Suprapubic skin (tissue), 4 donors: Measurements from ENCODE around the gene RIMBP2. TPM values are rescaled to one million over a fixed set of nuclear protein-coding genes. Genes with fewer than 3 reads are reported as not detected.
"Not testable (repeated sequence)": the region's sequence is repeated elsewhere in the genome, so short reads cannot be mapped to it uniquely, and the experiment has no call there.

Source experiments
- DNase-seq, 2 donors: peaks; one replicate each; pipeline ENCODE4 v3.0.0-alpha.2; 2019; ENCODE audit warnings: low spot score in 2 of 2
- H3K27ac ChIP-seq: fragments of 200-600 bp; sonication (generic); one replicate; pipeline ENCODE4 v1.5.1; 2019
- H3K27me3 ChIP-seq: fragments of 200-600 bp; sonication (generic); one replicate; pipeline ENCODE4 v1.5.1; 2019
- H3K36me3 ChIP-seq: fragments of 200-600 bp; sonication (generic); one replicate; pipeline ENCODE4 v1.5.1; 2019
- H3K4me1 ChIP-seq: fragments of 200-600 bp; sonication (generic); one replicate; pipeline ENCODE4 v1.5.1; 2019
- H3K4me3 ChIP-seq: fragments of 200-600 bp; sonication (generic); one replicate; pipeline ENCODE4 v1.5.1; 2019; ENCODE audit warnings: mild to moderate bottlenecking
- H3K9me3 ChIP-seq: fragments of 200-600 bp; sonication (generic); one replicate; pipeline ENCODE4 v1.5.1; 2019
- EP300 ChIP-seq: sonication (generic); formaldehyde crosslinking; IDR thresholded peaks from one replicate; pipeline ENCODE4 v1.6.1; 2017; ENCODE audit warnings: antibody characterized with exemption
- POLR2A ChIP-seq, 2 donors: fragments of 450-650 bp; IDR thresholded peaks; one replicate each; pipeline ENCODE4 v1.6.1; 2017; ENCODE audit warnings: antibody characterized with exemption in 2 of 2, mild to moderate bottlenecking in 2 of 2, moderate library complexity in 2 of 2
- POLR2AphosphoS5 ChIP-seq, 3 donors: sonication (generic); formaldehyde crosslinking; IDR thresholded peaks; one replicate each; pipeline ENCODE4 v1.6.1; 2017; ENCODE audit warnings: antibody characterized with exemption in 3 of 3
- whole genome bisulfite sequencing: methylation state at CpG from one replicate; pipeline ENCODE4 v1.1.5; 2018; 5-methylcytosine and 5-hydroxymethylcytosine counted together
- total RNA-seq, 4 donors: library from RNA; depleted of rRNA; stranded (reverse); fragments of >200 nt; gene quantifications; one replicate each; pipeline ENCODE4 v1.1.0, GENCODE V29; 2016
- TF ChIP-seq, protein P1 (sequence below), 2 donors: fragments of 200-600 bp in 1 of 2; fragments of 450-650 bp in 1 of 2; sonication (generic) in 1 of 2; IDR thresholded peaks; one replicate each; pipeline ENCODE4 v1.5.1; 2016 to 2019; ENCODE audit warnings: antibody characterized with exemption in 2 of 2, mild to moderate bottlenecking in 1 of 2, moderate library complexity in 1 of 2

RIMBP2 gene
- total RNA-seq, 4 donors from 2014 or later, result 2.1 to 21.8 (median 3.0) TPM

DNA sequence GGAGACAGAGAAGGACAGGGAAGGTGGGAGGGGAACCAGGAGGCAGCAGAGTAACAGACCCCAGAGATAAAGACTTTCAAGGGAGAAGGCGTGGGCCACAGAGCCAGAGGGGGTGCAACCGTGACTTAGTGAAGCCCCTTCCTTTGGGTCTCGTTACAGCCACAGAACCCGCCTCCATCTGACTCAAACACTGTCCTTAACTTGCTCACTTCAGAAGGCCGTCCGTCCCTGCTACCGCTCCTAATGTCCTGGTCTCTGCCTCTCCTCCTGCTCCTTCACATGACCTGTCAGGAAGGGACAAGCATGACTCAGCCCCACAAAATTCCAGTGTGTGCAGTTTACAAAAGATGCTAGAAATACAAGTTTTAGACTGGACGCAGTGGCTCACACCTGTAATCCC is 18.0 kb downstream of the RIMBP2 start:
- WGBS, result 89% methylated on average over 8 of the region's 8 CpGs
- Histone ChIP-seq H3K27ac (no peak overlapping the region), H3K27me3 (no peaks in the 10 kb centered on the region), H3K4me1 (no peaks in the 10 kb centered on the region), H3K4me3 (no peak overlapping the region), H3K9me3 (no peaks in the 10 kb centered on the region), H3K36me3 (no peaks in the 10 kb centered on the region)
- TF ChIP-seq, protein P1, sequence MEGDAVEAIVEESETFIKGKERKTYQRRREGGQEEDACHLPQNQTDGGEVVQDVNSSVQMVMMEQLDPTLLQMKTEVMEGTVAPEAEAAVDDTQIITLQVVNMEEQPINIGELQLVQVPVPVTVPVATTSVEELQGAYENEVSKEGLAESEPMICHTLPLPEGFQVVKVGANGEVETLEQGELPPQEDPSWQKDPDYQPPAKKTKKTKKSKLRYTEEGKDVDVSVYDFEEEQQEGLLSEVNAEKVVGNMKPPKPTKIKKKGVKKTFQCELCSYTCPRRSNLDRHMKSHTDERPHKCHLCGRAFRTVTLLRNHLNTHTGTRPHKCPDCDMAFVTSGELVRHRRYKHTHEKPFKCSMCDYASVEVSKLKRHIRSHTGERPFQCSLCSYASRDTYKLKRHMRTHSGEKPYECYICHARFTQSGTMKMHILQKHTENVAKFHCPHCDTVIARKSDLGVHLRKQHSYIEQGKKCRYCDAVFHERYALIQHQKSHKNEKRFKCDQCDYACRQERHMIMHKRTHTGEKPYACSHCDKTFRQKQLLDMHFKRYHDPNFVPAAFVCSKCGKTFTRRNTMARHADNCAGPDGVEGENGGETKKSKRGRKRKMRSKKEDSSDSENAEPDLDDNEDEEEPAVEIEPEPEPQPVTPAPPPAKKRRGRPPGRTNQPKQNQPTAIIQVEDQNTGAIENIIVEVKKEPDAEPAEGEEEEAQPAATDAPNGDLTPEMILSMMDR (IDR thresholded peaks at IDR 0.05), result no peak
- TF ChIP-seq POLR2A (IDR thresholded peaks at IDR 0.05) (no peak), POLR2AphosphoS5 (IDR thresholded peaks at IDR 0.05) (no peak), EP300 (no peak)
- peak in 1 of 2 donors; percentile 62 for DNase-seq

DNA sequence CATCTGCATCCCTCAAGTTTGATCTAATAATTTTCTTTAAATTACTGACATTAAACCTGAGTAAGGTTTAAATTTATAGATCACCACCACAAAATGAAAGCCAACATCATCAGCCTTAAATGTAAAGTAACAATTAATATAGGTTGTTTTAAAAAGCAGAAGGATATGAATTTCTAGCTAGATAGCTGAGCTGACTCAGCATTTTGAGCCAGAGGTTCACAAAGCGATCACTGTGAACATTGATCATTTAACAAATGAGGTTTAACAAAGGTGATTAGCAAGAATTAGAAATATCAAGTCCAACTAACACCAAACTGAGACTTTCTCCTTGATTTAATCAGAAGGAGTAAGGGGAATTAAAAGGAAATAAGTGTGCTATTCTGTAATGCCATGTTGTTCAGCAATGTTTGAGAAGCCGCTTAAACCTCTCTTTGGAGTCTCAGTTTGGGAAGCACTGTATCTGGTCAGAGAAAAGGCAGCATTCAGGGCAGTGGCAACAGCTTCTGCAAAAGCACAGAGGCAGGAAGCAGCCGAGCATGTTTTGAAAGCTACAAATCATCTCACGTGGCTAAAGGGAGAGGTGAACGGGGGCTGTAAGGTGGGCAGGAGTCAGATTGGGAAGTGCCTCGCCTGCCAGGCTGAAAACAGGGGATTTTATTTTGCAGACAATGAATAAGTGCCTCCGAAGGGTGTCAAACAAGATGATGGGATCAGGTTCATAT is 19.6 kb downstream of the RIMBP2 start:
- no peaks in the 10 kb centered on the region for H3K27me3 ChIP-seq
- no peak for DNase-seq
- TF ChIP-seq, protein P1 (IDR thresholded peaks at IDR 0.05), result no peak
- no peak for TF ChIP-seq POLR2AphosphoS5 (IDR thresholded peaks at IDR 0.05)
- no peak for TF ChIP-seq POLR2A (IDR thresholded peaks at IDR 0.05)
- TF ChIP-seq EP300, result no peak
- no peaks in the 10 kb centered on the region for H3K36me3 ChIP-seq
- no peak overlapping the region for H3K4me3 ChIP-seq
- no peaks in the 10 kb centered on the region for H3K4me1 ChIP-seq
- H3K27ac ChIP-seq, result no peak overlapping the region
- 69% methylated on average over 7 of the region's 7 CpGs for WGBS
- no peaks in the 10 kb centered on the region for H3K9me3 ChIP-seq

GRCh38 chr12:130695061-130695460 is 21.0 kb downstream of the RIMBP2 start:
- H3K9me3 ChIP-seq, result no peaks in the 10 kb centered on the region
- WGBS, result 72% methylated on average over 6 of the region's 6 CpGs
- H3K4me1 ChIP-seq, result no peaks in the 10 kb centered on the region
- DNase-seq, result no peak
- no peaks in the 10 kb centered on the region for H3K27me3 ChIP-seq
- H3K4me3 ChIP-seq, result no peak overlapping the region
- H3K27ac ChIP-seq, result no peak overlapping the region
- H3K36me3 ChIP-seq, result no peaks in the 10 kb centered on the region
- TF ChIP-seq POLR2A (IDR thresholded peaks at IDR 0.05) (no peak), POLR2AphosphoS5 (IDR thresholded peaks at IDR 0.05) (no peak), EP300 (no peak)
- TF ChIP-seq, protein P1 (IDR thresholded peaks at IDR 0.05), result no peak

DNA sequence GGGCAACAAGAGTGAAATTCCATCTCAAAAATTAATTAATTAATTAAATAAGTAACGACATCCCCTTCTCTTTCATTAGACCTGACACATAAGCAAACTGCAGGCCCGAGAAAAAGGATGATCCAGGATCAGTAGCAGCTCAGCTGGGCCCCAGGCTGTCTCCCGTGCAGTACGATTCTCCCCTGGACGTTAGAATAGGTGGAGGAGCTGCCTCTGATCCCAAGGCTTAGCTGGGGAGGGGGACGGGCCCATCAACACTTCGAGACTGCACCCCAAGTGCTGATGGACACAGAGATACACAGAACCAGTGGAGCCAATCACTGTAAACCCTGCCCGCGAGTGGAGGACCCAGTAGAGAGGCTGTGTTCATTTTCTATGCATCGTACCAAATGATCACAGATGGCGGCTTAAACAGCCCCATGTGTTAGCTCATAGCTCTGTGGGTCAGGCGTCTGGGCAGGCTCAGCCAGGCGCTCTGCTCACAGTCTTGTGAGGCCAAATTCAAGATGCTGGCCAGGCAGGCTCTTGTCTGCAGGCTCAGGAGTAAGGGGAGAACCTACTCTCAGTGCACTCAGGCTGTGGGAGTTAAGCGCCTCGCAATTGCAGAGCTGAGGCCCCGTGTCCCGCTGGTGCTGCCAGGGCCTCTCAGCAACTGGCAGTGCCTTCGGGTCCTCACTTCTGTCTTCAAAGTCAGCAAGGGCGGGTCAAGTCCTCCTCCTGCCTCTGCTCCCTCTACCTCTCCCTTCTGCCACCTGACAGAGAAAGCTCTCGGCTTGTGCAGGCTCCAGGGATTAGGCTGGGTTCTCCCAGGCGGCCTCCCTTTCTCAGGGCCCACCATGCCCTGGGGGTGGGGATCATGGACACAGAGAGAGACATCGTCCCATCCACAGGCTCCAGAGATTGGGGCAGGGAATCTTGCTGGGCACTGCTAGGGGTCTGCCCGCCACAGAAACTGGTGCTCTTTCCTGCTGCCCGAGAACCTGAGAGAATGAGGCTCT is 26.4 kb downstream of the RIMBP2 start:
- WGBS, result 89% methylated on average over 15 of the region's 24 CpGs

GRCh38 chr12:130688999-130689398 is 27.1 kb downstream of the RIMBP2 start:
- not testable (repeated sequence) for H3K4me1 ChIP-seq, H3K27ac ChIP-seq

More for the DNA sequence above, 26.4 kb downstream of the RIMBP2 start:
- no peak overlapping the region for H3K27ac ChIP-seq
- H3K36me3 ChIP-seq, result no peaks in the 10 kb centered on the region
- no peaks in the 10 kb centered on the region for H3K27me3 ChIP-seq
- H3K4me3 ChIP-seq, result no peak overlapping the region
- H3K9me3 ChIP-seq, result no peaks in the 10 kb centered on the region
- TF ChIP-seq POLR2AphosphoS5 (IDR thresholded peaks at IDR 0.05), result no peak
- H3K4me1 ChIP-seq, result no peaks in the 10 kb centered on the region
- no peak for DNase-seq

More at GRCh38 chr12:130688999-130689398, 27.1 kb downstream of the RIMBP2 start:
- DNase-seq, H3K4me3 ChIP-seq, H3K9me3 ChIP-seq, H3K27me3 ChIP-seq, H3K36me3 ChIP-seq: not testable (repeated sequence)
- WGBS, result 96% methylated on average over 10 of the region's 16 CpGs
